ENCODE measurements around the gene NSMF. TPM values are rescaled to one million over a fixed set of nuclear protein-coding genes. Genes with fewer than 3 reads are reported as not detected.

The NSMF gene
- total and polyA plus RNA-seq, 2 of the 8 experiments (the other 6 are each of a cell fraction or from before 2014, with no cell fraction given), result 56.7 to 65.1 TPM

- TF ChIP-seq CHD7 (IDR thresholded peaks at IDR 0.05; ENCODE audit: insufficient replicate concordance, low read length) (no peak), HDAC6 (IDR thresholded peaks at IDR 0.05; ENCODE audit: low read depth, low read length) (no peak), JUN (IDR thresholded peaks at IDR 0.05; ENCODE audit: low read depth, low read length) (no peak), KDM5A (IDR thresholded peaks at IDR 0.05; ENCODE audit: low read length) (no peak), CBX5 (IDR thresholded peaks at IDR 0.05; ENCODE audit: low read depth, low read length) (no peak), TEAD4 (IDR thresholded peaks at IDR 0.05; ENCODE audit: low read depth, low read length) (no peak), POU5F1 (IDR thresholded peaks at IDR 0.05; ENCODE audit: low read depth, low read length) (no peak), BCL11A (IDR thresholded peaks at IDR 0.05; ENCODE audit: low read depth in 2 of 2, low read length in 2 of 2) (no peak)
Measured at GRCh38 chr9:137456061-137456863, 2.9 kb downstream of the NSMF start (continued).

Data from H1 (cell line).